Stimulated activated CD4-positive, alpha-beta T cell treated with anti-CD3 and anti-CD28 coated beads, Interleukin-4, amount 100 ng/mL, for 24 hours (primary cell): ENCODE data around the gene C4B.
"Not testable (repeated sequence)": the region's sequence is repeated elsewhere in the genome, so short reads cannot be mapped to it uniquely, and the experiment has no call there.

Source experiments
- DNase-seq: peaks from one replicate; pipeline ENCODE4 v3.0.0-alpha.2; 2020

The C4B gene

DNA sequence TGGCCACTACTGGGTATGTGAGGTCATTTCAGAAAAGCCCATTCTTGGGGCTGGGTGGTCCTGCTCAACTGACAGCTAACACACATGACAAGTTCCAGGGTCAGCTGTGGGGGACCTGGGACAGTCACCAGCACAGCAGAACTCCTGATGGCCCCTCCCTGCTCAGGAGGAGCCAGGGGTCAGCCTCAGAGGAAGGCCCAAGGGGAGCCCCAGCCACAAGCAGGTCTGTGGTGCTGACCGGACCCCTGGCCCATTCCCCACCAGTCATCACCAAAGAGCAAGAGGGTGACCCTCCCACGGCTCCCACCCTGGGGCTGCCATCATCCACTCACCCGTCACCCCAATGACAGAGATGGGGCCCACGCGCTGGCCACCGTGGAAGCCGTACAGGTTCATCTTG is 41.7 kb downstream of the C4B start:
- DNase-seq, result no peak

DNA sequence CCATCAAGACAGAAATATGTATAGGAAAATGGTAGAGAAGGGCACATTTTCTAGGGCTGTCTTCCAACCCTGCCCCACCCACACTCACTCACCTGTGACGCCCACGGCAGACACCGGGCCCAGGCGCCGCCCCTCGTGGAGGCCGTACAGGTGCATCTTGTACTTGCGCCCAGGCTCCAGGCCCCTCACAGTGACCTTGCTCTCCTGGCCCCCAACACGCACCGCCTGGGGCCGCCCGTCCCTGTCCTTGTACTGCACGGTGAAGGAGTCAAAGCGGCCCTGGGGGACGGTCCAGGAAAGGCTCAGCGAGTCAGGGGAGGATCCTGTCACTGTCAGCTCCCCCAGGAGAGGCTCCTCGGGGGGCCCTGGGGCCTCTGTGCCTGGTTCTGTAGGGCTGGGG is 43.4 kb downstream of the C4B start:
- no peak for DNase-seq

DNA sequence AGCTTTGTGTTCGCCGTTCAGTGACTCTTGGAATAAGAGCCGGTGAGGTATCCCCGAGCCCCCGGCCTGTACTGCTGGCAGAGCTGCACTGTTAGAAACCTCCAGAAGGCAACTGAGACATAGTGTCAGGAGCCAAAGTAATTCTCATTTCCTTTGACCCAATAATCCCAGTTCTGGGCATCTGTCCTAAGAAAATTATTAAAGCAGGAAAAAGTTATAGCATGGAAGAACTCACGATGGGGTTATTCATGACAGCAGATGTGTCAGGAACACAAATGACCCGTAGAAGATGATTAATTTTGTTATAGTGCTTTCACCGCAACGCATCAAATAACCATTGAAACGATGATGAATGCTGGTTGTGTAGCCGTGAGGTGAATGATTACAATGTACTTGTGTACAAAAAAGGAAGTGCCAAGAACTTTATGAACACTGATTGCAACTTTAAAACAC is 43.9 kb downstream of the C4B start:
- no peak for DNase-seq

DNA sequence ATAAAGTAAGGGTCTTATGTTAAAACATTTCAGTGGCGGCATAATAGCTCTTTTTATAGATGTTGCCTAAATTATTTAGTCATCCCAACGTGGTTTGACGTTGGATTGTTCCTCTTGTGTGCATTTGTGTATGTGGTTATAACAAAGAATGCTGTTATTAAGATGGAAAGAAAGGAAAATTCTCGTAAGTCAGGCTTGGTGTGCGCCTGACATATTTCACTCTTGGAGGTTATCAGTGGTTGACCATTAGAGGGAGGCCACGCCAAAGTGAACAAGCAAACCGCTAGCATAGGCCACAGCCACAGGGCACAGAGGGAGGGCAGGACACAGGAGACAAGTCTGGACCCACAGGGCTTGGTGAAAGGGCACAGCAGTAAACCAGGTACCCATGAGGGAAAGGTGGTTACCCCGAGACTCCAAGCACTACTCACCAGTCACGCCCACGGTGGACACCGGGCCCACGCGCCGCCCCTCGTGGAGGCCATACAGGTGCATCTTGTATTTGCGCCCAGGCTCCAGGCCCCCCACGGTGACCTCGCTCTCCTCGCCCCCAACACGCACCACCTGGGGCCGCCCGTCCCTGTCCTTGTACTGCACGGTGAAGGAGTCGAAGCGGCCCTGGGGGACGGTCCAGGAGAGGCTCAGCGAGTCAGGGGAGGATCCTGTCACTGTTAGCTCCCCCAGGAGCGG is 46.5 kb downstream of the C4B start:
- DNase-seq, result no peak

DNA sequence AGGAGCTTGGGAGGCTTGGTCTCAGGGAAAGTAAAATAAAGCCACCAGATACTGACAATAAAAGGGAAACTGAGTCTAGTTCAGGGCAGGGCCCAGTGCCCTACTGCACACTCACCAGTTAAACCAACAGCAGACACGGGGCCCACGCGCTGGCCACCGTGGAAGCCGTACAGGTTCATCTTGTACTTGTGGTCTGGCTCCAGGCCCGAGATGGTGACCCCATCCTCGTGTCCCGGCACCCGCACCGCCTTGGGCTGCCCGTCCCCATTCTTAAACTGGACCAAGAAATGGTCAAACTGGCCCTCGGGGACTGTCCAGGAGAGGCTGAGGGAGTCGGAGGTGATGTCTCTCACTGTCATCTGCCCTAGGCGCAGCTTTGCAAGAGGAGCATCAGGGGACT is 50.1 kb downstream of the C4B start:
- no peak for DNase-seq

DNA sequence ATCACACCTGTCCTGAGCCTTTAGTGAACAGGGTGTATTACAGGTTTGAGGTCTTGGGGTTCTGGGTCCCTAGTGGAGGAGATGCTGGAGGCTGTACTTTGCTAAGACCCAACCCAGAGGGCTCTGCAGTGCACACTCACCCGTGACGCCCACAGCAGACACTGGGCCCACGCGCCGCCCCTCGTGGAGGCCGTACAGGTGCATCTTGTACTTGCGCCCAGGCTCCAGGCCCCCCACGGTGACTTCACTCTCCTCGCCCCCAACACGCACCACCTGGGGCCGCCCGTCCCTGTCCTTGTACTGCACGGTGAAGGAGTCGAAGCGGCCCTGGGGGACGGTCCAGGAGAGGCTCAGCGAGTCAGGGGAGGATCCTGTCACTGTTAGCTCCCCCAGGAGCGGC is 52.9 kb downstream of the C4B start:
- DNase-seq, result not testable (repeated sequence)

DNA sequence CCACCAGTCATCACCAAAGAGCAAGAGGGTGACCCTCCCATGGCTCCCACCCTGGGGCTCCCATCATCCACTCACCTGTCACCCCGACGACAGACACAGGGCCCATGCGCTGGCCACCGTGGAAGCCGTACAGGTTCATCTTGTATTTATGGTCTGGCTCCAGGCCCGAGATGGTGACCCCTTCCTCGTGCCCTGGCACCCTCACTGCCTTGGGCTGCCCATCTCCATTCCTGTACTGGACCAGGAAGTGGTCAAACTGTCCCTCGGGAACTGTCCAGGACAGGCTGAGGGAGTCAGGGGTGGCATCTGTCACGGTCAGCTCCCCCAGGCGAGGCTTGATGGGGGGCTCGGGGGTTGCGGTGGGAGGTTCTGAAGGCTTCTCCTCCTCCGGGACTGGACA is 53.7 kb downstream of the C4B start:
- not testable (repeated sequence) for DNase-seq

DNA sequence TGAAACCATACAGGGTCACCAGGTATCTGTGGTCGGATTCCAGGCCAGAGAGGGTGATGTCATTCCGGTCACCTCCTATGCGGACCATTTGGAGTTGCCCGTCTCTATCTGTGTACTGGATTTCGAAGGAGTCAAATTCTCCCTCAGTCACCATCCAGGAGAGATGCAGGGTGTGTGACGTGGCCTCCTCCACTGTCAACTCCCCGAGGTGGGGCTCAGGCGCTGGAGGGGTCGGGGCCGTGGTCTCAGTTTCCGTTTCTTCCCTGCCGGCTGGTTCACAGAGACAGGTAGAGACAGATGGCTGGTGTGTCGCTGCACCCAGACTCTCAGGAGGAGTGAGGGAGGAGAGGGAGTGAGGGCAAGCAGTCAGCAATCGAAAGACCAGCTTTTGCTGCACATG is 54.3 kb downstream of the C4B start:
- DNase-seq, result no peak

DNA sequence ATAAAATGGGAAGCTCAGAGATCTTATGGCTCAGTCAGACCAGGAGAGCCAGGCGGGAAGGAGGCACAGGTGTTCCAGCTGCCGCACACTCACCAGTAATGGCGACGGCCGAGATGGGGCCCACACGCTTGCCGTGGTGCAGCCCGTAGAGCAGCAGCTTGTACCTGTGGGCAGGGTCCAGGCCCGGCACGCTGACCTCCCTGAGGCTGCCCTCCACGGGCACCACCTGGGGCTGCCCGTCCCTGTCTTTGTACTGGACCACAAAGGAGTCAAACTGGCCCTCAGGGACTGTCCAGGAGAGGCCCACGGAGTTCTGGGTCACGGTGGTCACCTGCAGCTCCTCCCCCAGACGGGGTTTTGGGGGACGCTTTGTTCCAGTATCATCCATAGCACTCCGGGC is 54.9 kb downstream of the C4B start:
- no peak for DNase-seq

DNA sequence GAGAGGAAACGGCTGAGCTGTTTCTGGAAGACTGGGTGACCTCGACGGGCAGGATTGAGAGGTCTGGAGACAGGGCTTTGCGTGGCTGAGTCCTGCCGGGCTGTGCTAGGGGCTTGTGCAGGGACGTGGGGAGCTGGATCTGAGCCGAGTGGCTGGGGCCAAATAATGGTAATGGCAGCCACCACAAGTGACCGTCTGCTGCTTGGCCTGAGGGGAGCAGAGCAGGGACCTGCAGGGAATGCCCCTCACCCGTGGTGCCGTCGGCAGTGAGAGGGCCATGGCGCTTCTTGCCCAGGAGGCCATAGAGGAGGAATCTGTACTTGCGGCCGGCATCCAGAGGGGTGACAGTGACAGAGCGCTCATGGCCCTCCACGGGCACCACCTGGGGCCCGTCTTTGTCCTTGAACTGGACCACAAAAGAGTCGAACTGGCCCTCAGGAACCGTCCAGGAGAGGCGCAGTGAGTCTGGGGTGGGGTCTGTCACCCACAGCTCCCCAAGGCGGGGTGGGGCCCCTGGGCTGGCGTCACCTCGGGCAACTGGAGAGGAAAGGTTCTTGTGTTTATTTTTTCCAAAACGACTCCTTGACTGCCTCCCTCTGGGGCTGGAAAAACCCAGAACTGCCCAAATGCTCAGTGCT is 55.4 kb downstream of the C4B start:
- no peak for DNase-seq

DNA sequence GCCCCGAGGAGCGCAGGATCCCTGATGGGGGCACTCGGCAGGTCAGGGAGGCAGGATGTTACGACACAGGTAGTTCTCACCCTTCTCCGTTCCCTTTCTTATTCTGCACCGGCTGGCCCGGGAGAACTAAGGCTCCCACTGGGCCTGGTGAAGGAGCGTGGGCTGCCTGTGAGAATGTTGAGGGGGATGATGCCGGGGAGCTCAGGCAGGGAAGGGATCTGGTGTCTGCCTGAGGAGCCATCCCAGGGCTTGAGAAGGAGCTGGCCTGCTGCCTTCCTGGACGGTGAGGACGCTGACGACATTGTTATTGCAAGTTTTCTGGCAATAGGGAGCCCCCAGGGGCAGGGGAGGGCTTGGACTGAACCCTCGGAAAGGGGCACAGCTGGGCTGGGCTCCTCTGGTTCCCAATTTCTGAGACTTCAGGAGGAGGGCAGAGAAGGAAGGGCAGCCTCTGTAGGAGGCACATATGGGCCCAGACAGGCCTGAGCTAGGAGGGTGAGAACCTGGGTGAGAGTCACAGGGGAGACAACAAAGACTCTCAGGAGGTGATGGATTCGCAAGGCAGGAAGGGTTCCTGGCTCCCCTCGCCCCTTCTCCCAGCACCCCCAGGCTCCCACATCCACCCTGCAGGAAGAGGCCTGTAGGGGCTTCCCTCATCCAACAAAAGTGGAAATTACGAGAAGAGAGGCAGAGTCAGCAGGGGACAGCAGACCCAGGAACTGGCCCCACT is 56.4 kb downstream of the C4B start:
- no peak for DNase-seq

DNA sequence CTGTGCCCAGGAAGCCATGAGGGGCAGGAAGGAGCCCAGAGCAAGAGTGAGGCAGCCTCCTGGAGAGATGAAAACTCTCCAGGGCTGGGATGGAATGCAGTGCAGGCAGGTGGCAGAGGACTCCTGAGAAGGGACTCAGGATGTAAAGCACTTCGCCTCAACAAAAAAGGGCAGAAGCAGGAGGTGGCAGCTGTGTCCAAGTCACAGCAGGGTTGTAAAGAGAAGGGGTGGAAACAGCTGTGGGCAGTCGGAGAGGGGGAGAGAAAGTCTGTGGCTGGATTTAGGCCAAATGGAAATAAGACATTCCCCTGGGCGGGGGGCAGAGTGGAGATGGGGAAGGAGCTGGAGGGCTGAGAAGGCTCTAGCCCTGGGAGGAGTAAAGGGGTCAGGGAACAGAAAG is 58.5 kb downstream of the C4B start:
- DNase-seq, result no peak

DNA sequence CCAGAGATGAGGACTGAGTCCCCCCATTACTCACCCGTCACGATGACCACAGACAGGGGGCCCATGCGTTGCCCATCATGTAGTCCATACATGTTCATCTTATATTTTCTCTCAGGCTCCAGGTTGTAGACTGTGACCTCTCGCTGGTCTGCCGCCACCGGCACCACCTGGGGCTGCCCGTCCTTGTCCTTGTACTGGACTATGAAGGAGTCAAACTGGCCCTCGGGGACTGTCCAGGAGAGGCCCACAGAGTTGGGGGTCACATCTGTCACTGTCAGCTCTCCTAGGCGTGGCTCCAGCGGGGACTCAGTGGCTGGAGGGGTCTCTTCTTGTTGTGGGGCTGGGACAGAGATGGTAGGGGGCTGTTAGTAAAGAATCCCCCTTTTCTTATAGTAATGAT is 59.0 kb downstream of the C4B start:
- DNase-seq, result no peak

DNA sequence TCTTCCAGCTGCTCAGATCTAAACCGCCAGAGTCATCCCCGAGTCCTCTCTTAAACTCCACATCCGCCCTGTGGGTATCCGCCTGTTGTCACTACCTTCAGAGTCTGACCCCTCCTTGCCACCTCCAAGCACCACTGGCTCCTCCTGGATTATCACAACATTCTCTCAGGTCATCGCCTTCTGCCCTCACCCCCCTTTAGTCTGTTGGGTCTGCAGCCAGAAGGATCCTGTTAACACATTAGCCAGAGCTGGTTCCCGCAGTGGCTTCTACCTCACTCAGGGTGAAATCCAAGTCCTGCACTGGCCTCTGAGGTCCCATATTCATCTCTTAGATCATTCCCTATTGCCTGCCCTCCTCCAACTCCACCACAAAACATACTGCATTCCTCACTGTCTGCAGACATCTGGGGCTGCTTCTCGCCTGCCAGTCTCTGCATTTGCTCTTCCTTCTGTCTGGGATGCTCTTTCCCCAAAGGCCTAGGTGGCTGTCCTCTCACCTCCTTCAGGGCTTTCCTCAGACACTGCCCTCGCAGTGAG is 60.5 kb downstream of the C4B start:
- no peak for DNase-seq

DNA sequence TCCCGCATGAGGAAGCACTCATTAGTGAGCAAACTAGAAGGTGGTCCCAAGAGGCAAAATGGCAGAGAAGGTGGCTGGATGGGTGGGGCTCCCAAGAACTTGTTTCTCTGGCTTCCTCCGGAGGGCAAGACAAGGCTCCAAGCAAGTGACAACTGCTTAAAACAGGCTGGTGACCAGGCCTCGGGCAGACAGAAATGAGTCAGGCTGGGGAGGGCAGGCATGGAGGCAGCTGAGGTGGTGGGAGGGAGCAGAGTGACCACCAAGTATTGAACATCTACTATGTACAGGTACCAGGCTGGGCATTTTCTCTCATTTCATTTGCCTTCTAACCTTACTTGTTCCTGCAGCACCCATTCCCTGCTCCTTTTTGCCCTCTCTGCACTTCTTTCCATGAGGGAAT is 61.2 kb downstream of the C4B start:
- DNase-seq, result no peak

DNA sequence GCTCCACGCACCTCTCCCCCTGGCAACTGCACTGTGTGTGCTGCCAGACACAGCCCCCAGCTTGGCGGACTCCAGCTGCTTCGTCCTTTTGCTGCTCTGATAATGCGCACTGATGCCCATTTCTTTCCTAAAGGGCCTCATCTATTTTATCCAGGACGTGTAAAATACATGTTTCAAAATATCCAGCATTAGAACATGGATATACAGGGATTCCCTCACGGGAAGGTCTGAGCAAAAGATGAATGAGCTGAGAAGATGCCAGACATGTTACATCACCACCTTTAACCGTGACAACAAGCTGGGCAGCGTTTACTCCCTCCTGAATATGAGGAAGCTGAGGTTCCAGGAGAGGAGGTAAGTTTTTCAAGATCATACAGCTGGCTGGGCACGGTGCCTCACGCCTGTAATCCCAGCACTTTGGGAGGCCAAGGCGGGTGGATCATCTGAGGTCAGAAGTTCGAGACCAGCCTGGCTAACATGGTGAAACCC is 61.8 kb downstream of the C4B start:
- DNase-seq, result no peak

DNA sequence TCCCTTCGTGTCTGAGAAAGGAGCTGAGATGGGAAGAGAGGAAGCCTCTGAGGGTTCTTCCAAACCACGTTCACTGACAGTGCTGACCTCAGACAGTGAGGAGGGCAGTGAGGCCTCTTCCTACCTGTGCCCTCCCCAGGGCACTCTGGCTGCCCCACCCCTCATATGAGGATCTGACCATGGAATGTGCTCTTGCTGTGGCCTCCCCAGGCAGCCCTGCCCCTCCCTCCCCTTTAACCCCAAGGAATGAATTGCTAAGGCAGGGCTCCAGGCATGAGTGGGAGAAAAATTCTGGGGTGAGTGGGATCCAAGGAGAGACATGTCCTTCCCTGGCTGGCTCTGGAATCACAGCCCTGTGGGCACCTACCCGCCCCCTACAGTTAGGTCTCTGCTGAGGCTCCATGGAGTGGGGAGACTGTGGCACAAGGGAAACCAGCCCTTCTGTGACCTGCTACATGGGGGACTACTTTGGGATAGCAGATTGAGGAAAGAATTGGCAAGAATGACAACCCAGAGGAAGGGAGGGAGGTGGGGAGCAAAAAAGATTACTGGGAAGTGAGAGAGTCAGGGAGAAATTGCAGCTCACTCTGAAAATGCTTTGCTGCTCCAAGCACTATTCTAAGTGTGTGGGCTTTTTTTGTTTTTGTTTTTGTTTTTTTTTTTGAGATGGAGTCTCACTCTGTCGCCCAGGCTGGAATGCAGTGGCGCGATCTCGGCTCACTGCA is 65.1 kb downstream of the C4B start:
- DNase-seq, result no peak

DNA sequence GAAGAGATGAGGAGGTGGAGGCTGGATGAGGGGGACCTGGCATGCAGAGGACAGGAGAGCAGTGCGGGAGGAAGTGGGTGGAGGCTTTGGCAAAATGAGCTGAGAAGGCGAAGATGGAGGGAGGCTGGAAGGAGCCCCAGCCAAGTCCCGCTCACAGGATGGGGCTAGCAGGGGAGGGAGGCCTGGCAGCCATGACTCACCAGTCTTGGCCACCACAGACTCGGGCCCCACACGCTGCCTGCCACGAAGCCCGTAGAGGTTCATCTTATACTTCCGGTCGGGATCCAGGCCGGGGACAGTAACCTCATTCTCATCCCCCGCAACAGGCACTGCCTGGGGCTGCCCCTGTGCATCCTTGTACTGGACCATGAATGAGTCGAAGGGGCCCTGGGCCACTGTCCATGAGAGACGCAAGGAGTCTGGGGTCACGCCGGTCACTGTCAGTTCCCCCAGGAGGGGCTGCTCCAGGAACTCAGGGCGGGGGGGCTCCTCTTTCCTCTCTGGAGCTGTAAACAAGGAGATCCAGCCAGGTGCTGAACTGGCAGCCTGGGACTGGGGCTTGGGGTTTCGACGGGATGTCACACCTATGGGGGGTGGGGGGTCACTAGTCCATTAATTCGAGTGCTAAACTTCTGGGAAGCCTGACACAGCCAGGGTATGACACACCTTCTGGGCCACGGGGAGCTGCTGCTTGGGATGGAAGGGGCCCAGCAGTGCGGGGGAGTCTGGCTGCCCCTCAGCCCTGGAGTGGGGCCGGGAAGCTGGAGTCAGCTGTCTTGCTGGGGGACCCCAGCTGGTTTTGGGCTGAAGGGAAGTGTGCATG is 66.8 kb downstream of the C4B start:
- DNase-seq, result no peak

DNA sequence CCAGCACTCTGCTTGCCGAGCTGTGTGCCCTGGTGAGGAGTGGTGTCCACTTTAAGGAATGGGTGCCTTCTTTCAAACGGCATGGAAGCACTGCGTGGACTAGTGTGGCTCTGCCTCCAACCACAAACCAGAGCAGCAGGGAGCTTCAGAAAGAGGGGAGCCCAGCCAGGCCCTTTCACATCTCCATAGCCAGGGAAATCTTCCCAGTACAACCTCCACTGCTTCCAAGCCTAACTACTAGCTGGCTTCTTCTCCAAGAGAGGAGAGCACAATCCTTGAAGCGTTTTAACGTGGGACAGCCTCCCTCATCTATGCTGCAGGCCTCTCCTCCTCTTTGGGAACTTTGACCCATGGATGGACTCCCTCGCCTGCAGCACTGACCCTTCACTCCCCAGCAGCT is 67.9 kb downstream of the C4B start:
- no peak for DNase-seq

DNA sequence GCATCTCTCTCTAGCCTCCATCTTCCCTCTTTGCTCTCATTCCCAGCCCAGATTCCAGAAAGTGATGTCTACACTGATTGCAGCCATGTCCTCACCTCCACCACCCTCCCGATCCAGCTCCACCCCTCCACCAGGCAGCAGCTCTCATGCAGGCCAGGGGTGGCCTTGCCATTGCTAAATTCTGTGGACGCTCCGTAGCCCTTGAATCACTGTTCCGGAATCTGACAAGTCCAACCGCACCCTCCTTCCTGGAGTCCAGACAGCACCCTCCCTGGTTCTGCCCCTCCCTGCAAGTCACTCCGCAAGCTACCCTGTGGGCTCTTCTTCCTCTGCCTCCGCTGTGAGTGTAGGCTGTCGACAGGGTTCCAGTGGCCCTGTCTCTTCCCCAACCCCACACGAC is 68.3 kb downstream of the C4B start:
- no peak for DNase-seq

DNA sequence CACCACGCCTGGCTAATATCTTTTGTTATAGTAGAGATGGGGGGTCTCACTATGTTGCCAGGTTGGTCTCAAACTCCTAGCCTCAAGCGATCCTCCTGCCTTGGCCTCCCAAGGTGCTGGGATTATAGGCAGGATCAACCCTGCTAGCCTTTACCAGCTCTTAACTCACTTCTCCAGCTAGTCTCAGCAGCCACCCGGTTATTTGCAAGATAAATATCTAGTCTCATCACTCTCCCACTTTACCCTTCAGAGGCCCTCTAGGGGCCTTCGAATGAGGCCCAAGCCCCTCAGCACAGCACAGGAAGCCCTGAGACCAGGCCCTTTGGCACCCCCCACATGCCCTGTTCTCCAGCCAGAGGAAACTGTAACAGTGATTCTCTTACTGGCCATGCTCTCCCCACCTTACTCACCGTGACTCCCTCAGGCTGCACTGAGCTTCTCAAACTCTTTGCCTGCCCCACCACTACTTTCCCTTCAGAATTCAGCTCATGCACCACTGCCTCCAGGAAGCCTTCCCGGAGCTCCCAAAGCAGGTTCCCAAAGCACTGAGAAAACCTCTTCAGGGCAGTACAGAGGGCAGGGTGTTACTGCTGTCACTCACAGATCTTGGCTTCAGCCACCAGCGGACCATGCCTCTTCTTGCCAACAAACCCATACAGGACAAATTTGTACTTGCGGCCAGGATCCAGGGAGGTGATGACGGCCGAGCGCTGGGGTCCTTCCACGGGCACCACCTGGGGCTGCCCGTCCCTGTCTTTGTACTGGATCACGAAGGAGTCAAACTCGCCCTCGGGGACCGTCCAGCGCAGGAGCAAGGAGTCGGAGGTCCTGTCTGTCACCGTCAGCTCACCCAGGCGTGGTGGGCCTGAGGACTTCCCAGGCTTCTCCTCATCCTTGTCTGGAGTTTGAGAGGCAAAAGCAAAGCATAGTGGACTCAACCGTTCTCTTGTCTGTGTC is 69.5 kb downstream of the C4B start:
- DNase-seq, result no peak
